Stimulated activated memory B cell treated with anti-CD40 and anti-IgM and Interleukin-4, amounts not matched to agents 10 μg/mL and 1 μg/mL and 100 μg/mL, for 72 hours (primary cell): ENCODE results near the gene BBC3.
A peak's percentile ranks its signal among the peaks of the same experiment; 100 is the strongest.
"Not testable (repeated sequence)": the region's sequence is repeated elsewhere in the genome, so short reads cannot be mapped to it uniquely, and the experiment has no call there.

Source experiments
- ATAC-seq: fragments of 150-1000 bp; cut with Tn5 transposase; 2 replicates; pipeline ENCODE4 v1.10.0; 2021
- H3K27ac Mint-ChIP-seq: one replicate; pipeline ENCODE4 v1.8.0; 2022; ENCODE audit warnings: mild to moderate bottlenecking, mixed read lengths
- H3K27me3 Mint-ChIP-seq: one replicate; pipeline ENCODE4 v1.8.0; 2022; ENCODE audit warnings: mixed read lengths
- H3K36me3 Mint-ChIP-seq: one replicate; pipeline ENCODE4 v1.8.0; 2022; ENCODE audit warnings: mixed read lengths
- H3K4me1 Mint-ChIP-seq: one replicate; pipeline ENCODE4 v1.8.0; 2022; ENCODE audit warnings: mixed read lengths
- H3K4me3 Mint-ChIP-seq: one replicate; pipeline ENCODE4 v1.8.0; 2022; ENCODE audit warnings: mild to moderate bottlenecking, moderate library complexity, mixed read lengths
- H3K9me3 Mint-ChIP-seq: one replicate; pipeline ENCODE4 v1.8.0; 2022; ENCODE audit warnings: mixed read lengths

BBC3 gene

DNA sequence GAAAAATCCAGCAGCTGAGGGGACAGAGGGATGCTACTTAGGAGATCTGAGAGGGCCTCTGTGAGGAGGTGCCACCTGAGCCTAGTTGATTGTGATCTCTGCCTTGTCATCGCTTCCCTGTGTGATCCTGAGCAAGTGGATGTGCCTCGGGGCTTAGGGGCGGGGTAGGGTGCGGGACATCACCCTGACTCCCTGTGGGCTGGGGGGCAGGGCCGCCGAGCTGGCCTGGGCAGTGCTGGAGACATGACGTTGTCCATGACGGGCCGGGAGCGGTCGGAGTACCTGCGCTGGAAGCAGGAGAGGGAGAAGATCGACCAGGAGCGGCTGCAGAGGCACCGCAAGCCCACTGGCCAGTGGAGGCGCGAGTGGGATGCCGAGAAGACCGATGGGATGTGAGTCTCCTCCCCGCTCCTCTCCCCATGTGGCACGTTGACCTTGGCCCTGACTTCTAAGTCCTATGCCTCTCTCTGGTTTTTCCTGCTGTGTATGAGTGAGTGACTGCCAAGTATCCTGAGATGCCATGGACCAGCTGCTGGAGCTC lies 35.5 kb upstream of the BBC3 start:
- ATAC-seq, result no peak
- Mint-ChIP-seq H3K9me3 (no peaks in the 10 kb centered on the region), H3K36me3 (peaks cover 57% of the 10 kb centered on the region), H3K4me3 (no peak overlapping the region), H3K27me3 (no peaks in the 10 kb centered on the region), H3K4me1 (peaks cover 11% of the 10 kb centered on the region), H3K27ac (no peak overlapping the region)

DNA sequence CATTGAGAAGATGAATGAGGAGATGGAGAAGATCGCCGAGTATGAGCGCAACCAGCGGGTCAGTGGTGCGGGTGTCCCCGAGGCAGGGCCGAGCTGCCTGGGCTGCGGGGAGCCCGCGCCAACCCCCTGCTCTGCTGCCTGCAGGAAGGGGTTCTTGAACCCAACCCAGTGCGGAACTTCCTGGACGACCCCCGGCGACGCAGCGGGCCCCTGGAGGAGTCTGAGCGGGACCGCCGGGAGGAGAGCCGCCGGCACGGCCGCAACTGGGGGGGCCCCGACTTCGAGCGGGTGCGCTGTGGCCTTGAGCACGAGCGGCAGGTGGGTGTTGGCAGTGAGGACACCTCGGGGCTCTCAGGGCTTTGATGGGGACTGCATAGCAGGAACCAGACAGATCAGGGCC lies 33.6 kb upstream of the BBC3 start:
- Mint-ChIP-seq H3K27ac (peak overlapping the region; percentile 37), H3K4me3 (no peak overlapping the region), H3K4me1 (peaks cover 25% of the 10 kb centered on the region), H3K36me3 (peaks cover 56% of the 10 kb centered on the region), H3K9me3 (no peaks in the 10 kb centered on the region), H3K27me3 (no peaks in the 10 kb centered on the region)
- no peak for ATAC-seq

DNA sequence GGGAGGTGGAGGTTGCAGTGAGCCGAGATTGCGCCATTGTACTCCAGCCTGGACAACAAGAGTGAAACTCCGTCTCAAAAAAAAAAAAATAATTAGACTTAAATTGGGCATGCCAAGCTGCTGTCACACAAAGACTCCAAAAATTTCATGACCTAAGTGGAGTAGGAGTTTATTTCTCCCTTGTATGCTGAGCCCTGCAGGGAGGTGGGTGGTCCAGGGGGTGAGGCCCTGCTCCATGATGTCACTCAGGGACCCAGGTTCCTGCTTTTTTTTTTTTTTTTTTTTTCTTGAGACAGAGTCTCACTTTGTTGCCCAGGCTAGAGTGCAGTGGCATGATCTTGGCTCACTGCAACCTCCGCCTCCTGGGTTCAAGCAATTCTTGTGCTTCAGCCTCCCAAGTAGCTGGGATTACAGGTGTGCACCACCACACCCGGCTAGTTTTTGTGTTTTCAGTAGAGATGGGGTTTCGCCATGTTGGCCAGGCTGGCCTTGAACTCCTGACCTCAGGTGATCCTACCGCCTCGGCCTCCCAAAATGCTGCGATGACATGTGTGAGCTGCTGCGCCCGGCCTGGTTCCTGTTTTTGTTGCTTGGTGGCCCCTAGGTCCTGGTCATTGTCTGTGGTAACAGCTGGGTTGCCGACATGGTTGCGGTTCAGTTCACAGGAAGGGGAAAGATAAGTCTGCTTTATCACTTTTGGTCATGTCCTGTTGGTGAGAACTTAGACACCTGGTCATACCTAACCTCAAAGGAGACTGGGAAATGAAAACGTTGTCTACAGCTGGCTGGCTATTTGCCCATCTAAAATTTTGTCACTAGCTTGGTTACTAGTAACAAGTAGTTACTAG lies 31.2 kb upstream of the BBC3 start:
- Mint-ChIP-seq H3K4me3 (peak overlapping the region; percentile 16), H3K4me1 (peaks cover 45% of the 10 kb centered on the region), H3K36me3 (peaks cover 69% of the 10 kb centered on the region), H3K27ac (peak overlapping the region; percentile 87)
- H3K27me3 Mint-ChIP-seq, H3K9me3 Mint-ChIP-seq: not testable (repeated sequence)
- peak; percentile 95 for ATAC-seq

DNA sequence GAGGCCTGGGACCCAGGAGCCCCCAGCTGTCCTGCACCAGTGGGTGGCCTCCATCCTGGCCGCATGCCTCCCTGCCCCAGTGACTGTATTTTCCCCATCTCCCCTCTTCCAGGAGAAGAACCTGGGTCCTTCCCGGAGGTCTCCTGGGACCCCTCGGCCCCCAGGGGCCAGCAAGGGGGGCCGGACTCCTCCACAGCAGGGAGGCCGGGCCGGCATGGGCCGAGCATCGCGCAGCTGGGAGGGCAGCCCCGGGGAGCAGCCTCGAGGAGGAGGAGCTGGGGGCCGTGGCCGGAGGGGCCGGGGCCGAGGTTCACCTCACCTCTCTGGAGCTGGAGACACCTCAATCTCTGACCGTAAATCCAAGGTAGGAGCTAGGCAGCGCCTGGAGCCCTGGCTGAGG lies 29.5 kb upstream of the BBC3 start:
- ATAC-seq, result no peak
- no peak overlapping the region for H3K4me3 Mint-ChIP-seq
- no peaks in the 10 kb centered on the region for H3K27me3 Mint-ChIP-seq
- H3K4me1 Mint-ChIP-seq, result peaks cover 52% of the 10 kb centered on the region
- no peaks in the 10 kb centered on the region for H3K9me3 Mint-ChIP-seq
- H3K36me3 Mint-ChIP-seq, result peaks cover 55% of the 10 kb centered on the region
- peak overlapping the region; percentile 42 for H3K27ac Mint-ChIP-seq

DNA sequence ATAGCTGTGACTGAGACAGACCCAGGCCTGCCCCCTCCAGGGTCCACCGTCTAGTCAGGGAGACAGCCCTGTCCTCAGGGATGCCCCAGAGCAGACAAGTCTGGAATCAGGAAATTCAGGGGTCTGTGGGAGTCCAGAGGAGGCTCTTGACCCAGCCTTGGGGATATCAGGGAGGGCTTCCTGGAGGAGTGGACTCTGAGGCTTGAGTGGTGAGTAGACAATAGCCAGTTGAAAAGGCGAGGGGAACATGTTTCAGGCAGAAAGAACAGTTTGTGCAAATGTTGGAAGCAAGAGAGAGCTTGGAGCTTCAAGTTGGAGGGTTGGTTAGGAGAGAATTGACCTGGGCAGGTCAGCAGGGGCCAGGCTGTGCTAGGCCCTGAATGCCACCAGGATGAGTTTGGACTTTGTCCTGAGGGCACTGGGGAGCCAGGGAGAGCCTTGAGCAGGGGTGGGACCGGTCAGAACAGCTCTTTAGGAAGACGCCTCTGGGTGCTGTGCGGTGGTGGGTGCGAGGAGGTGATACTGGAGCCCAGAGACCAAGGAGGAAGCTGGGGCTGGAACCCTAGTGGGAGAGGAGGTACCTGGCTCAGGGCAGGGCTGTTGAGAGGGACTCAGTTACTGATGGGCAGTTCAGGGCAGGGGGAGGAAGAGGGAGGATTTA lies 28.0 kb upstream of the BBC3 start:
- Mint-ChIP-seq H3K27ac (peak overlapping the region; percentile 20), H3K9me3 (no peaks in the 10 kb centered on the region), H3K4me1 (peaks cover 52% of the 10 kb centered on the region), H3K4me3 (peak overlapping the region; percentile 24), H3K27me3 (no peaks in the 10 kb centered on the region), H3K36me3 (peaks cover 45% of the 10 kb centered on the region)
- no peak for ATAC-seq

DNA sequence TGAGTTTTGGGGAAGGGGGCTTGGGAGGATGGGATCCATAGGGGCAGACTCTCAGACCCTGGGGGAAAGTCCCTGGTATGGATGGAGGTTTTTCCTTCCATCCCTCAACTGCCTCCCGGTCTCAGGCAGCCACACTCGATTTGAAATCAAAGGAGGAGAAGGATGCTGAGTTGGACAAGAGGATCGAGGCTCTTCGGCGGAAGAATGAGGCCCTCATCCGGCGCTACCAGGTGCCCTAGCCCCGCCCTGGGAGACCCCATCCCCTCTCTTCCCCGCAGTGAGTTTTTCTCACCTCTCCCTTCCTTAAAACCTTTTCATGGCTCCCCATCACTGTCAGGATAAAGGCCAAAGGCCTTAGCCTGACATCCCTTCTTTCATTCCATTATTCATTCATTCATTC lies 27.4 kb upstream of the BBC3 start:
- Mint-ChIP-seq H3K9me3 (no peaks in the 10 kb centered on the region), H3K4me1 (peaks cover 52% of the 10 kb centered on the region), H3K36me3 (peaks cover 43% of the 10 kb centered on the region), H3K4me3 (peak overlapping the region; percentile 24), H3K27ac (peak overlapping the region; percentile 20), H3K27me3 (no peaks in the 10 kb centered on the region)
- no peak for ATAC-seq

DNA sequence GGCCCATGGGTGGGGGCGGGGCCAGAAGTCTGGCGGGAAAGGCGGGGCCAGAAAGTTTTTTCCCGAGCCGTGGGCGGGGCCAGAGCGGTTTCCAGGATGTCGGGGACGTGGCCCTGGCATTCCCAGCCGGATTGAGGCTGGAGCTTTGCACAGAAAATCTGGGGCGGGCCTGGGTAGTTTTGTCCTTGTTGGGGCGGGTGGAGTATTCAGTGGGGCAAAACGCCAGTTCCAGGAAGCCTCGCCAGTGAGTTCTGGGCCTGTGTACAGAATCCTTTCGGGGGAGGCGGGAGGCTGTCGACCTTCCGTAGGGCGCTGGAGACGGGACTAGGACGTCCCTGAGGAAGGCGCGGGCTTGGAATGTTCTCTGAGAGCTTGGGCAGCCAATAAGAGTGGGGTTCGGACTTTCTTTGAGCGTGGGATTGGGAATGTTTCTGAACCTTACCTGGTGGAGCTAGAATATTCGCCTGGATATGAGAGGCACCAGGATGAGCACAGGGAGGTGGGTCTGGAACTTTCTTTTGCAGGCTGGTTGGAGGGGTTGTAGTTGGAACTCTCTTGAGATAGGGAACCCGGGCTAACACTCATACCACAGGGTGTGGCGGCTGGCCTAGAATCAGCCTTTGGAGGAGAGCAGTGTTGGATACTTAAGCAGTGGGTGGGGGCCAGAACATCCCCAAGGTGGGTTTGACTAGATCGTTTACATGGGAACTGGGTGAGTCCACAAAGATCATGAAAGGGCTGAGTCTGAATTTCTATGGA lies 26.6 kb upstream of the BBC3 start:
- Mint-ChIP-seq H3K4me3 (peak overlapping the region; percentile 89), H3K36me3 (peaks cover 43% of the 10 kb centered on the region), H3K27me3 (no peaks in the 10 kb centered on the region), H3K9me3 (no peaks in the 10 kb centered on the region), H3K4me1 (peaks cover 47% of the 10 kb centered on the region), H3K27ac (peak overlapping the region; percentile 94)
- no peak for ATAC-seq

DNA sequence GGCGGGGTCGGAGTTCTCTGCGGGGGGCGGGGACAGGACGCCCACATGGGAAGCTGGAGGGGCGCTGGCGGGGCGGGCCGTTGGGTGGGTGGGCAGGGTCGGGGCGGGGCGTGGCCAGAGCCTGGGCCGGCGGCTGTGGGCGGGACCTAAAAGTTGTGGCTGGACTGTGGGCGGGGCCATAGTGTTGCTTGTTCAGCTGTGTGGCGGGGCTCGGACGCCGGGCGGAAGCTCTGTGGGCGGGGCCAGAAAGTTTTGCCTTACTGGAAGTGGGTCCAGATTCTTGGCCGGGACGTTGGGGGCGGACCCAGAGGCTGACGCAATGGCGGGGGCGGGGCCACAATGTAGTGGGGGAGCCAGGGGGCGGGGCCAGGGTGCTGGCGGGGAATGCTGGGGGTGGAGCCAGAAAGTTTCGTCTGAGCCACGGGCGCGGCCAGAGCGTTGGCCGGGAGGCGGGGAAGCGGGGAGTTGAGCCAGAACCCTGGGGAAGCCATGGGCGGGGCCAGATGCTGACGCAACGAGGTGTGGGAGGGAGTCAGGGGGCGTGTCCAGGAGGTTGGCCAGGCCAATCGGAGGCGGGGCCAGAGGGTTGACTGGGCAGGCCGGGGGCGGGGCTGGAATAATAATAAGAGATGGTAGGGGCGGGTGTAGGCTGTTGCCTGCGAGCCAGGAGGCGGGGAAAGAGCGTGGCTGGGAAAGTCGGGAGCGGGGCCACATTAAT lies 25.9 kb upstream of the BBC3 start:
- Mint-ChIP-seq H3K27ac (peak overlapping the region; percentile 94), H3K9me3 (no peaks in the 10 kb centered on the region), H3K27me3 (no peaks in the 10 kb centered on the region), H3K4me3 (peak overlapping the region; percentile 89), H3K4me1 (peaks cover 41% of the 10 kb centered on the region), H3K36me3 (peaks cover 37% of the 10 kb centered on the region)
- peak; percentile 94 for ATAC-seq

DNA sequence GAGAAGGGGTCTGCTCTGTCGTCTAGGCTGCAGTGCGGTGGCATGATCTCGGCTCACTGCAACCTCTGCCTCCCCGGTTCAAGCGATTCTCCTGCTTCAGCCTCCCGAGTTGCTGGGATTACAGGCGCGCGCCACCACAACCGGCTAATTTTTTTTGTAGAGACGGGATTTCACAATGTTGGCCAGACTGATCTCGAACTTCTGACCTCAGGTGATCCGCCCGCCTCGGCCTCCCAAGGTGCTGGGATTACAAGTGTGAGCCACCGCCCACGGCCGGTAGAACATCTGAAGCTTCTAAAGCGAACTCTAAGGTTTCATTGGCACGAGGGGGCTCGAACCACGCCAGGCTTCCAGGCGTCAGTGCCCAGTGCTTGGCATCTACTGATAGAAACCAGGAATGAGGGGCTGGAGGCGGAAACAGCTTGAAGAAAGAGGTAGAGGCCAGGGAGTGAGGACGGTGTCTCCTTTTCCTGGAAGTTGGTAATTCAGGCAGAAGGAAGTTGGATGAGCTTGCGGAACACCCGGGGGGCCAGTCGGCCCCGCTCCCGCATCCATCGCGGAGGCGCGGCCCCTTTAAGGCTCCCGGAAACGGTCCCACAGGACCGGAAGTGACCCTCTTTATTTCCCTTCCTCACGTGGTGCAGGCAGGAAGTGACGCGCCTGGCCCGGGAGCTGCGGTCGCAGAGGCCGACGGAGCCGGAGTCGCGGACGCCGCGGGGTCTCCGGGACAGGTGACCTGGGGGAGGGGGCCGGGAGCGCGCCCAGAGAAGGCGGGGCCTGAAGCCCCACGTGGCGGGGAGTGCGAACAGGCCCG lies 25.1 kb upstream of the BBC3 start, which contains the start of gene CCDC9:
TSS of gene CCDC9 (plus strand) at position 647 of the 814 bp plus-strand sequence. CDS start 1,876 bp downstream, outside the sequence.
- peaks cover 33% of the 10 kb centered on the region for H3K36me3 Mint-ChIP-seq
- no peaks in the 10 kb centered on the region for H3K27me3 Mint-ChIP-seq
- peak within 1 kb of the TSS; percentile 94 for H3K27ac Mint-ChIP-seq
- ATAC-seq, result peak; percentile 80
- no peaks in the 10 kb centered on the region for H3K9me3 Mint-ChIP-seq
- H3K4me1 Mint-ChIP-seq, result peaks cover 40% of the 10 kb centered on the region
- peak within 1 kb of the TSS; percentile 89 for H3K4me3 Mint-ChIP-seq

DNA sequence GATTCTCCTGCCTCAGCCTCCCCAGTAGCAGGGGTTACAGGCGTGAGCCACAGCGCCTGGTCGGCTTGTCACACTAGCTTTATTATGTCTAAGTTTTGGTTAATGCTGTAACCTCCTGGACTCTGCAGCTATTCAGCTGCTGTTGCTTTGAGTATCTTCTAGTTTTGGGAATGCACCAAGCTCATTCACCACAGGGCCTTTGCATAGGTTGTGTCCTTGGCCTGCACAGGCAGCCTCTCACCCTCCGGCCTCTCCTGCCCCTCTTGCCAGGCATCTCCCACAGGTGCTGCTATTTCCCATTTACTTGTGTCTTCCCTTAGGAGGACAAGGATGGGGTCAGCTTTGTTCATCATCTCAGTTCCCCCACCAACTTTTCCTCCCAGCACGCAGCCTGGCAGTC lies 23.0 kb upstream of the BBC3 start:
- no peak for ATAC-seq
- no peaks in the 10 kb centered on the region for H3K27me3 Mint-ChIP-seq

DNA sequence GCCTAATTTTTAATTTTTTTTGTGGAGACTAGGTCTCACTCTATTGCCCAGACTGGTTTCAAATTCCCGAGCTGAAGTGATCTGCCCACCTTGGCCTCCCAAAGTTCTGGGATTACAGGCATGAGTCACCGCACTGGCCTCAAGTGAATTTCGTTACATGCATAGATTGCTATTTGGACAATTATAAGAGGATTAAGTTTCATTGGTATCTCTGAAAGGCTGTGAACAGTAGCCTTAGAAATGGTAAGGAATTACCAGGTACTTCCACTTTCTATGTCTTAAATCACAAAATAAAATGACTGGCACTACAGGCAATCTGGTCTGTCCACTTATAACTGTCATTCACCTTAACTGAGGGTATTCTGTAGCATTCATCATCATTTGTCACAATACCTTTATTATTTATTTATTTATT lies 22.5 kb upstream of the BBC3 start:
- peaks cover 9% of the 10 kb centered on the region for H3K36me3 Mint-ChIP-seq
- no peaks in the 10 kb centered on the region for H3K27me3 Mint-ChIP-seq
- H3K4me1 Mint-ChIP-seq, result peaks cover 27% of the 10 kb centered on the region
- no peak overlapping the region for H3K27ac Mint-ChIP-seq
- no peak overlapping the region for H3K4me3 Mint-ChIP-seq
- no peaks in the 10 kb centered on the region for H3K9me3 Mint-ChIP-seq
- ATAC-seq, result no peak

More for the DNA sequence above, 23.0 kb upstream of the BBC3 start:
- no peak overlapping the region for H3K4me3 Mint-ChIP-seq
- H3K4me1 Mint-ChIP-seq, result peaks cover 32% of the 10 kb centered on the region
- H3K36me3 Mint-ChIP-seq, result peaks cover 13% of the 10 kb centered on the region
- H3K9me3 Mint-ChIP-seq, result no peaks in the 10 kb centered on the region
- no peak overlapping the region for H3K27ac Mint-ChIP-seq

DNA sequence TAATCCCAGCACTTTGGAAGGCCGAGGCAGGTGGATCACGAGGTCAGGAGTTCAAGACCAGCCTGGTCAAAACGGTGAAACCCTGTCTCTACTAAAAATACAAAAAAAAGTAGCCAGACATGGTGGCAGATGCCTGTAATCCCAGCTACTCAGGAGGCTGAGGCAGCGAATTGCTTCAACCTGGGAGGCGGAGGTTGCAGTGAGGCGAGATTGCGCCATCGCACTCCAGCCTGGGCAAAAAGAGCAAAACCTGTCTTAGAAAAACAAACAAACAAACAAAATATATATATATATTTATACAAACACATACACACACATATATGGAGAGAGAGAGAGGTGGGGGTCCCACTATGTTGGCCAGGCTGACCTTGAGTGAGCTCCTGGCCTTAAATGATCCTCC lies 22.0 kb upstream of the BBC3 start:
- not testable (repeated sequence) for H3K27ac Mint-ChIP-seq, H3K4me3 Mint-ChIP-seq, ATAC-seq, H3K36me3 Mint-ChIP-seq, H3K27me3 Mint-ChIP-seq, H3K9me3 Mint-ChIP-seq
- peaks cover 22% of the 10 kb centered on the region for H3K4me1 Mint-ChIP-seq

DNA sequence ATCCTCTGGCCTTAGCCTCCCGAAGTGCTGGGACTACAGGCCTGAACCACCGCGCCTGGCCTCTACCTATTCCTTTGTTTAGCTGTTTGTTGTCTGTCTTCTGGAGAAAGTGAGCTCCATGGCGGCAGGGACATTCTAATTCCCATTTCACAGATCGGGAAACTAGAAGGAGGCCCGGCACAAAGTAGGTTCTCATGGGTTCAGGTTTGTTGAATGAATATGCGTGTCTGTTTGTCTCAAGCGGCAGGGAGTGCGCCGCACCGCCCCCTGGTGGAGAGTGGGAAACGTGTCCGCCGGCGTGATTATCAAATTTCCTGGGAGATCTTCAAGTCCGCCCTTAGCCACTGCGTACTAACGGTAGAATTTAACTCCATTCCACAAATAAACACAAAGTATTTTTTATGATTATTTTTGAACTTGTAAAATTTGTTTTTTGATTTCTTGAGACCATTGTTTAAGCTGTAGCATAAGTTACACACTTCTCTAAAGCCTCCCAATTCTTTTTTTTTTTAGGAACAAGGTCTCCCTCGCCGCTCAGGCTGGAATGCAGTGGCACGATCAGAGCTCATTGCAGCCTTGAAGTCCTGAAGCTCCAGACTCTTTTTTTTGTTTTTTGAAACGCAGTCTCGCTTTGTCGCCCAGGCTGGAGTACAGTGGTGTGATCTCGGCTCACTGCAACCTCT lies 16.4 kb upstream of the BBC3 start:
- H3K4me3 Mint-ChIP-seq, result no peak overlapping the region
- peaks cover 12% of the 10 kb centered on the region for H3K4me1 Mint-ChIP-seq
- no peaks in the 10 kb centered on the region for H3K36me3 Mint-ChIP-seq
- peaks cover 3% of the 10 kb centered on the region for H3K9me3 Mint-ChIP-seq
- no peak overlapping the region for H3K27ac Mint-ChIP-seq
- no peaks in the 10 kb centered on the region for H3K27me3 Mint-ChIP-seq
- no peak for ATAC-seq
